MM.1S (cell line): ENCODE data around the gene KPNA1.

ENCODE experiments used
- DNase-seq: peaks from one replicate; pipeline ENCODE4 v3.0.0-alpha.2; 2015
- H2AFZ ChIP-seq: fragments of 300-600 bp; sonication (generic); 2 replicates; pipeline ENCODE4 v1.6.0; 2016; ENCODE audit warnings: antibody characterized with exemption, low read length
- H3F3A ChIP-seq: fragments of 300-600 bp; sonication (generic); 2 replicates; pipeline ENCODE4 v1.6.1; 2016; ENCODE audit warnings: mild to moderate bottlenecking, antibody characterized with exemption, low read length, moderate library complexity, mixed read lengths; ENCODE audit not compliant: insufficient read depth
- H3K27ac ChIP-seq: fragments of 300-600 bp; sonication (generic); 2 replicates; pipeline ENCODE4 v1.5.1; 2016; ENCODE audit warnings: mild to moderate bottlenecking, low read length
- H3K27me3 ChIP-seq: fragments of 300-600 bp; sonication (generic); replicated peaks from 2 replicates; pipeline ENCODE4 v1.6.0; 2016; ENCODE audit warnings: low read length; ENCODE audit not compliant: insufficient read depth
- H3K36me3 ChIP-seq: fragments of 300-600 bp; sonication (generic); replicated peaks from 2 replicates; pipeline ENCODE4 v1.6.1; 2016; ENCODE audit warnings: mild to moderate bottlenecking, low read length, mixed read lengths; ENCODE audit not compliant: insufficient read depth
- H3K4me1 ChIP-seq: fragments of 300-600 bp; sonication (generic); 2 replicates; pipeline ENCODE4 v1.6.1; 2016; ENCODE audit warnings: low read length, mixed read lengths
- H3K4me2 ChIP-seq: fragments of 300-600 bp; sonication (generic); 2 replicates; pipeline ENCODE4 v1.6.0; 2016; ENCODE audit warnings: low read depth, low read length
- H3K4me3 ChIP-seq: fragments of 300-600 bp; sonication (generic); 2 replicates; pipeline ENCODE4 v1.5.1; 2016; ENCODE audit warnings: low read length, mixed read lengths
- H3K79me2 ChIP-seq: fragments of 300-600 bp; sonication (generic); 2 replicates; pipeline ENCODE4 v1.6.1; 2016; ENCODE audit warnings: mixed run types, low read length, mixed read lengths
- H3K9ac ChIP-seq: fragments of 300-600 bp; sonication (generic); 2 replicates; pipeline ENCODE4 v1.6.1; 2016; ENCODE audit warnings: low read length, mixed read lengths
- H3K9me2 ChIP-seq: fragments of 300-600 bp; sonication (generic); replicated peaks from 2 replicates; pipeline ENCODE4 v1.6.1; 2016; ENCODE audit warnings: mild to moderate bottlenecking, low read length, mixed read lengths; ENCODE audit not compliant: insufficient read depth
- H3K9me3 ChIP-seq: fragments of 300-600 bp; sonication (generic); replicated peaks from 2 replicates; pipeline ENCODE4 v1.6.1; 2016; ENCODE audit warnings: mild to moderate bottlenecking, low read length, mixed read lengths; ENCODE audit not compliant: insufficient read depth
- H4K20me1 ChIP-seq: fragments of 300-600 bp; sonication (generic); 2 replicates; pipeline ENCODE4 v1.6.1; 2016; ENCODE audit warnings: mild to moderate bottlenecking, low read length, moderate library complexity, mixed read lengths; ENCODE audit not compliant: insufficient read depth
- CTCF ChIP-seq: fragments of 300-600 bp; sonication (generic); IDR thresholded peaks from 2 replicates; pipeline ENCODE4 v1.5.1; 2016; ENCODE audit warnings: antibody characterized with exemption, low read length, mixed read lengths
- EZH2 ChIP-seq: fragments of 300-600 bp; sonication (generic); optimal IDR thresholded peaks from 2 replicates; pipeline ENCODE3; 2017; ENCODE audit warnings: low read depth, mild to moderate bottlenecking, antibody characterized with exemption, low read length, mixed read lengths
- EZH2phosphoT487 ChIP-seq: fragments of 300-600 bp; sonication (generic); IDR thresholded peaks from 2 replicates; pipeline ENCODE4 v1.6.1; 2018; ENCODE audit warnings: antibody characterized with exemption, low read length

The KPNA1 gene

DNA sequence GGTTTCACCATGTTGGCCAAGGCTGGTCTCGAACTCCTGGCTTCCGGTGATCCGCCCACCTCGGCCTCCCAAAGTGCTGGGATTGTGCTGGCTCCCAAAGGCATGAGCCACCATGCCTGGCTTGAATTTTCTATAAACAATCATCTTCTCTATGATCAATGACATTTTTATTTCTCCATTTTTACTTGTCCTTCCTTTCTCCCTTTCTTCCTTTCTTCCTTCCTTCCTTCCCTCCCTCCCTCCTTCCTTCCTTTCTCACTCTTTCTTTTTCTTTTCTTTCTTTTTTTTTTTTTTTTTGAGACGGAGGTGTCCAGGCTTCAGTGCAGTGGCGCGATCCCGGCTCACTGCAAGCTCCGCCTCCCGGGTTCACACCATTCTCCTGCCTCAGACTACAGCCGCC is 8.6 kb upstream of the KPNA1 start:
- no peak for DNase-seq

GRCh38 chr3:122520861-122521260 is 6.1 kb upstream of the KPNA1 start:
- H2AFZ ChIP-seq, result no peak overlapping the region
- no peak overlapping the region for H3K4me2 ChIP-seq
- TF ChIP-seq EZH2phosphoT487 (no peak), EZH2 (no peak), CTCF (no peak)
- DNase-seq, result no peak
- H3K9me3 ChIP-seq, result no peaks in the 10 kb centered on the region
- H3K4me1 ChIP-seq, result no peaks in the 10 kb centered on the region
- no peak overlapping the region for H3K27ac ChIP-seq
- H3K27me3 ChIP-seq, result no peaks in the 10 kb centered on the region
- no peaks in the 10 kb centered on the region for H3K9me2 ChIP-seq
- H3K9ac ChIP-seq, result no peak overlapping the region
- no peaks in the 10 kb centered on the region for H3F3A ChIP-seq
- no peaks in the 10 kb centered on the region for H3K79me2 ChIP-seq
- H4K20me1 ChIP-seq, result no peaks in the 10 kb centered on the region
- H3K4me3 ChIP-seq, result no peak overlapping the region
- no peaks in the 10 kb centered on the region for H3K36me3 ChIP-seq

More for the DNA sequence above, 8.6 kb upstream of the KPNA1 start:
- H3K27ac ChIP-seq, result no peak overlapping the region
- no peak overlapping the region for H3K4me3 ChIP-seq
- no peaks in the 10 kb centered on the region for H3F3A ChIP-seq
- no peak for TF ChIP-seq CTCF
- no peak for TF ChIP-seq EZH2phosphoT487
- TF ChIP-seq EZH2, result no peak
- H3K9me2 ChIP-seq, result no peaks in the 10 kb centered on the region
- no peaks in the 10 kb centered on the region for H3K27me3 ChIP-seq
- no peaks in the 10 kb centered on the region for H3K36me3 ChIP-seq
- H3K9ac ChIP-seq, result no peak overlapping the region
- H3K4me1 ChIP-seq, result no peaks in the 10 kb centered on the region
- H4K20me1 ChIP-seq, result no peaks in the 10 kb centered on the region
- H3K9me3 ChIP-seq, result no peaks in the 10 kb centered on the region
- no peak overlapping the region for H3K4me2 ChIP-seq
- H3K79me2 ChIP-seq, result no peaks in the 10 kb centered on the region
- no peak overlapping the region for H2AFZ ChIP-seq

DNA sequence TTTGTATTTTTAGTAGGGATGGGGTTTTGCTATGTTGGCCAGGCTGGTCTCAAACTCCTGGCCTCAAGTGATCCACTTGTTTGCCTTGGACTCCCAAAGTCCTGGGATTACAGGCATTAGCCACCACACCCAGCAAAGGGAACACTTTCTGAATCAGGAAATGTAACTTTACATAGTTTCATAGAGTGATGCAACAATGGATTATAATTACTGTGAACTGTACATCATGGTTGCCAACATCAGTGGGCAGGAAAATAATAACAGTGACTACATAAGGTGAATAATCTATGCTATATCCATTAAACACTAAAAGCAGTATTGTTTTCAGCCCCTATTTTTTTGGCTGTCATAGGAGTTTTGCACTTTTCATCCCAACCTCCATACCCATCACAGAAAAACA is 5.0 kb upstream of the KPNA1 start:
- Histone ChIP-seq H3K9ac (no peak overlapping the region), H3K79me2 (no peaks in the 10 kb centered on the region), H4K20me1 (no peaks in the 10 kb centered on the region), H3K4me1 (no peaks in the 10 kb centered on the region), H3F3A (no peaks in the 10 kb centered on the region; the same call in 1 of the 2 replicates), H2AFZ (no peak overlapping the region), H3K4me2 (no peak overlapping the region), H3K4me3 (no peak overlapping the region), H3K36me3 (no peaks in the 10 kb centered on the region), H3K9me3 (no peaks in the 10 kb centered on the region), H3K9me2 (no peaks in the 10 kb centered on the region), H3K27ac (no peak overlapping the region), H3K27me3 (no peaks in the 10 kb centered on the region)
- TF ChIP-seq CTCF (no peak), EZH2phosphoT487 (no peak), EZH2 (no peak)
- no peak for DNase-seq
